ENCODE results near the gene PURB. TPM values are rescaled to one million over a fixed set of nuclear protein-coding genes. Genes with fewer than 3 reads are reported as not detected.
"Not testable (repeated sequence)": the region's sequence is repeated elsewhere in the genome, so short reads cannot be mapped to it uniquely, and the experiment has no call there.

Gene PURB
- total RNA-seq, 1 donor from 2014 or later, result 33.2 TPM

GRCh38 chr7:44876393-44876792, 8.9 kb downstream of the PURB start:
- Mint-ChIP-seq H3K9me3 (peaks cover 10% of the 10 kb centered on the region), H3K4me1 (peaks cover 22% of the 10 kb centered on the region), H3K27me3 (ENCODE audit: low read depth) (no peaks in the 10 kb centered on the region), H3K36me3 (peaks cover 9% of the 10 kb centered on the region), H3K4me3 (no peak overlapping the region), H3K27ac (no peak overlapping the region)
- no peak for DNase-seq (ENCODE audit: low spot score in 2 of 2, unreplicated experiment in 2 of 2)
- TF ChIP-seq, protein P1, sequence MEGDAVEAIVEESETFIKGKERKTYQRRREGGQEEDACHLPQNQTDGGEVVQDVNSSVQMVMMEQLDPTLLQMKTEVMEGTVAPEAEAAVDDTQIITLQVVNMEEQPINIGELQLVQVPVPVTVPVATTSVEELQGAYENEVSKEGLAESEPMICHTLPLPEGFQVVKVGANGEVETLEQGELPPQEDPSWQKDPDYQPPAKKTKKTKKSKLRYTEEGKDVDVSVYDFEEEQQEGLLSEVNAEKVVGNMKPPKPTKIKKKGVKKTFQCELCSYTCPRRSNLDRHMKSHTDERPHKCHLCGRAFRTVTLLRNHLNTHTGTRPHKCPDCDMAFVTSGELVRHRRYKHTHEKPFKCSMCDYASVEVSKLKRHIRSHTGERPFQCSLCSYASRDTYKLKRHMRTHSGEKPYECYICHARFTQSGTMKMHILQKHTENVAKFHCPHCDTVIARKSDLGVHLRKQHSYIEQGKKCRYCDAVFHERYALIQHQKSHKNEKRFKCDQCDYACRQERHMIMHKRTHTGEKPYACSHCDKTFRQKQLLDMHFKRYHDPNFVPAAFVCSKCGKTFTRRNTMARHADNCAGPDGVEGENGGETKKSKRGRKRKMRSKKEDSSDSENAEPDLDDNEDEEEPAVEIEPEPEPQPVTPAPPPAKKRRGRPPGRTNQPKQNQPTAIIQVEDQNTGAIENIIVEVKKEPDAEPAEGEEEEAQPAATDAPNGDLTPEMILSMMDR (IDR thresholded peaks at IDR 0.05; ENCODE audit: unreplicated experiment), result no peak

DNA sequence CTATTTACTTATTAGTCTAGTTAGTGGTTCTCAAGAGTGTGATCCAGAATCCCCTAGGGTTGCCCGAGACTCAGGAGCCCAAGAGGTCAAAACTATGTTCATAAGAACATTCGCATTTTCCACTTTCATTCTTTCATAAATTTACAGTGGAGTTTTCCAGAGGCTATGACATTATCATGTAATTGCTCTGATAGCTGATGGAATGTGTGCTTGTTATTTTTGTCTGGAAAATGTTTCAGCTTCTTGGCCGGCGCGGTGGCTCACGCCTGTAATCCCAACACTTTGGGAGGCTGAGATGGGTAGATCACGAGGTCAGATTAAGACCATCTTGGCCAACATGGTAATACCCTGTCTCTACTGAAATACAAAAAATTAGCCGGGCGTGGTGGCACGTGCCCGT, 10.1 kb downstream of the PURB start:
- Mint-ChIP-seq H3K9me3 (peaks cover 12% of the 10 kb centered on the region), H3K27ac (no peak overlapping the region), H3K27me3 (ENCODE audit: low read depth) (no peaks in the 10 kb centered on the region), H3K4me3 (no peak overlapping the region), H3K4me1 (peaks cover 11% of the 10 kb centered on the region), H3K36me3 (peaks cover 6% of the 10 kb centered on the region)
- no peak for DNase-seq (ENCODE audit: low spot score in 2 of 2, unreplicated experiment in 2 of 2)
- TF ChIP-seq, protein P1 (IDR thresholded peaks at IDR 0.05; ENCODE audit: unreplicated experiment), result no peak

DNA sequence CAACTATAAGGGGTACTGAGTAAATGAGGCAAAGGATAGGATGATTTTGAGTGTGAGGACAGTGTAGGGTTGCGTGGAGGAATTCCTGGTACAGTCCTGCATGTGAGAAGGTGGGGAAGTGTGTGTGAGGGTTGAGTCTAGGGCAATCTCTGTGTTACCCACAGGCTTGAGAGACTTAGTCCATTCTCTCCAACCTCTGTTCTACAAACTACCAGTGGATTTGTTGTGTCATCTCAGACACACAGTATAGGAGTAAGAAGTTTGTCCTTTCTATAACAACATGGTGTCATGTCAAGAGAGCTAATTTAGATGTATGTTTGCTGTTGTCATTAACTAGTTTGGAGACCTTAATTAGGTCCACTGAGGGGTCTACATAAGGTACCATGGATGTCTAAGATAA, 12.5 kb downstream of the PURB start:
- H3K27ac Mint-ChIP-seq, result no peak overlapping the region
- TF ChIP-seq, protein P1 (IDR thresholded peaks at IDR 0.05; ENCODE audit: unreplicated experiment), result no peak
- no peaks in the 10 kb centered on the region for H3K4me1 Mint-ChIP-seq
- H3K4me3 Mint-ChIP-seq, result no peak overlapping the region
- no peaks in the 10 kb centered on the region for H3K27me3 Mint-ChIP-seq (ENCODE audit: low read depth)
- no peak for DNase-seq (ENCODE audit: low spot score in 2 of 2, unreplicated experiment in 2 of 2)
- H3K36me3 Mint-ChIP-seq, result no peaks in the 10 kb centered on the region
- peaks cover 18% of the 10 kb centered on the region for H3K9me3 Mint-ChIP-seq

DNA sequence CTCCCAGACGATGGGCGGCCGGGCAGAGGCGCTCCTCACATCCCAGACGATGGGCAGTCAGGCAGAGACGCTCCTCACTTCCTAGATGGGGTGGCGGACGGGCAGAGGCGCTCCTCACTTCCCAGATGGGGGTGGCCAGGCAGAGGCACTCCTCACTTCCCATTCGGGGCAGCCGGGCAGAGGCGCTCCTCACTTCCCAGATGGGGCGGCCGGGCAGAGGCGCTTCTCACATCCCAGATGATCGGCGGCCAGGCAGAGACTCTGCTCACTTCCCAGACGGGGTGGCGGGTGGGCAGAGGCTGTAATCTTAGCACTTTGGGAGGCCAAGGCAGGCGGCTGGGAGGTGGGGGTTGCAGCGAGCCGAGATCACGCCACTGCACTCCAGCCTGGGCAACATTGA, 13.4 kb downstream of the PURB start:
- not testable (repeated sequence) for H3K27me3 Mint-ChIP-seq (ENCODE audit: low read depth); H3K27ac Mint-ChIP-seq; H3K4me3 Mint-ChIP-seq; H3K36me3 Mint-ChIP-seq; DNase-seq (ENCODE audit: low spot score in 2 of 2, unreplicated experiment in 2 of 2); H3K4me1 Mint-ChIP-seq
- peaks cover 18% of the 10 kb centered on the region for H3K9me3 Mint-ChIP-seq

GRCh38 chr7:44870780-44871179, 14.6 kb downstream of the PURB start:
- not testable (repeated sequence) for H3K36me3 Mint-ChIP-seq

GRCh38 chr7:44870336-44870735, 15.0 kb downstream of the PURB start:
- not testable (repeated sequence) for H3K36me3 Mint-ChIP-seq; H3K4me1 Mint-ChIP-seq; H3K27ac Mint-ChIP-seq; H3K27me3 Mint-ChIP-seq (ENCODE audit: low read depth); DNase-seq (ENCODE audit: low spot score in 2 of 2, unreplicated experiment in 2 of 2); H3K4me3 Mint-ChIP-seq
- peaks cover 18% of the 10 kb centered on the region for H3K9me3 Mint-ChIP-seq

More at GRCh38 chr7:44870780-44871179, 14.6 kb downstream of the PURB start:
- H3K4me1 Mint-ChIP-seq; H3K27me3 Mint-ChIP-seq (ENCODE audit: low read depth); H3K27ac Mint-ChIP-seq; H3K4me3 Mint-ChIP-seq; DNase-seq (ENCODE audit: low spot score in 2 of 2, unreplicated experiment in 2 of 2): not testable (repeated sequence)
- peaks cover 18% of the 10 kb centered on the region for H3K9me3 Mint-ChIP-seq

DNA sequence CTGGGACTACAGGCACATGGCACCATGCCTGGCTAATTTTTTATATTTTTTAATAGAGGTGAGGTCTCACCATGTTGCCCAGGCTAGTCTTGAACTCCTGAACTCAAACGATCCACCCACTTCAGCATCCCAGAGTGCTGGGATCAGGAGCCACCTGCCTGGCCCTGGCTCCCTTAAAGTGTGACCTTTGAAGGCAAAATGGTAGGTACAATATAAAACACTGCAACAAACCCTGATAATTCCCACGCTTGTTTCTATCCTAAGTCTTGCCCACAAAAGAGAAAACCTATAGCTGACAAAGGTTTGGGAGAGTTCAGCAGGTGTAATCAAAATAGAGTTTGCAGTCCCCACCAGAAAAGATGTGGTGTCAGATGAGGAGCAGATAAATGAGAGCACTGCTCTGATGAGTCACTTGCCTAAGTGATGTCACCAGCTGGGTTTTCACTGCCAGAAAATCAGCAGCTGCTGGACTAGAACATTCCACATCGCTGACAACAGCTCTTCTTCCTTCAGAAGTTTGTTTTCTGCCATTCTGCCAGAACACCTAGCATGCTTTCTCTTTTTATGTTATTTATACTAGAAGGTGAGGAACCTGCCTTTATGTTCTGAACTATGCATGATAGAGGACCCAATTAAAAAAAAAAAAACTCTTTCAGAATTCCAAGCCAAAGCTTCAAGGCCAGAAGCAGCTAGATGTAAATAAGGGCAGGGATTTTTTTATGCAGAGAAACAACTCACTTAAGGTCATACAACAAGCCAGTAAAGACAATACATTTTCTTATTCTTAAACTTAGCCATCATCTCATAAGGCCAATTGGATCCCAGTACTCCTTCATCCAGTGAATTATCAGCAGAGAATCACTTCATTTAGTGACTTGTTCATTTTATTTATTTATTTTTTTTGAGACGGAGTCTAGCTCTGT, 18.0 kb downstream of the PURB start:
- Mint-ChIP-seq H3K36me3 (no peaks in the 10 kb centered on the region), H3K4me1 (peaks cover 10% of the 10 kb centered on the region), H3K9me3 (peaks cover 8% of the 10 kb centered on the region), H3K27ac (no peak overlapping the region), H3K27me3 (ENCODE audit: low read depth) (peaks cover 2% of the 10 kb centered on the region), H3K4me3 (no peak overlapping the region)
- DNase-seq (ENCODE audit: low spot score in 2 of 2, unreplicated experiment in 2 of 2), result no peak
- TF ChIP-seq, protein P1 (IDR thresholded peaks at IDR 0.05; ENCODE audit: unreplicated experiment), result no peak

GRCh38 chr7:44861949-44862348, 23.4 kb downstream of the PURB start:
- DNase-seq (ENCODE audit: low spot score in 2 of 2, unreplicated experiment in 2 of 2); H3K4me1 Mint-ChIP-seq; H3K27me3 Mint-ChIP-seq (ENCODE audit: low read depth); H3K27ac Mint-ChIP-seq; H3K36me3 Mint-ChIP-seq; H3K4me3 Mint-ChIP-seq; H3K9me3 Mint-ChIP-seq: not testable (repeated sequence)

Data from mesothelial cell of epicardium (in vitro differentiated cells).